VCaP (cell line): ENCODE data around the gene CAMTA1.

Experiments
- H3K27ac ChIP-seq: fragments of 450-650 bp; 2 replicates; pipeline ENCODE4 v1.5.1; 2017
- CTCF ChIP-seq: fragments of 450-650 bp; conservative IDR thresholded peaks from 2 replicates; pipeline ENCODE4 v1.5.1; 2017; ENCODE audit warnings: mild to moderate bottlenecking, moderate library complexity

The CAMTA1 gene

GRCh38 chr1:6867321-6867720 is 82.1 kb downstream of the CAMTA1 start:
- H3K27ac ChIP-seq, result no peak overlapping the region
- TF ChIP-seq CTCF, result no peak

GRCh38 chr1:6867729-6868659 is 82.7 kb downstream of the CAMTA1 start:
- TF ChIP-seq CTCF, result no peak
- no peak overlapping the region for H3K27ac ChIP-seq

- no peak for TF ChIP-seq CTCF
- no peak overlapping the region for H3K27ac ChIP-seq
These were observed 83.6 kb downstream of the CAMTA1 start for GRCh38 chr1:6868660-6869380.

- no peak overlapping the region for H3K27ac ChIP-seq
- TF ChIP-seq CTCF, result no peak
These were observed 84.3 kb downstream of the CAMTA1 start for GRCh38 chr1:6869545-6869944.

- TF ChIP-seq CTCF, result no peak
- no peak overlapping the region for H3K27ac ChIP-seq
These were observed 84.8 kb downstream of the CAMTA1 start for GRCh38 chr1:6870086-6870485.

- TF ChIP-seq CTCF, result no peak
- no peak overlapping the region for H3K27ac ChIP-seq
These were observed 85.3 kb downstream of the CAMTA1 start for GRCh38 chr1:6870571-6870970.

GRCh38 chr1:6871300-6871972 is 86.2 kb downstream of the CAMTA1 start:
- H3K27ac ChIP-seq, result no peak overlapping the region
- no peak for TF ChIP-seq CTCF
